ENCODE data around the gene ERVV-1. TPM values are rescaled to one million over a fixed set of nuclear protein-coding genes. Genes with fewer than 3 reads are reported as not detected.

Gene ERVV-1
- total and polyA plus RNA-seq, 2 of the 13 experiments (the other 11 are each of a cell fraction or from before 2014, with no cell fraction given): not detected

DNA sequence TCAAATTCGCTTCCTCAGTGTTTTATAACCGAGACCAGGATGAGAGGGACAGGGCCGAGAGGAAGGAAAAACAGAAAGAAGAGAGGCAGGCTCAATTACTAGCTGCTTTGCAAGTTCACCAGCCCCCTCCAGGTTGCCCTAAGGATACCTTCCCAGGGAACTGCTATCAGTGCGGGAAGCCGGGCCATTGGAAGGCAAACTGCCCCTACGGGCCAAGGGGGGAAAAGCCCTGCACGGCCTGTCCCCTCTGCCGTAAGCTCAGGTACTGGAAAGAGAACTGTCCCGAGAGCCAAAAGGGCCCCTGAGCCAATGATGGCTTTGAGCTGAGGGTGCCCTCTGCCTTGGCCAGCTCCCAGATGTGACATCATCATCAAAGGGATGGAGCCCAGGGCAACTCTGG lies 3.2 kb upstream of the ERVV-1 start (continued):
- TF ChIP-seq, protein P1, sequence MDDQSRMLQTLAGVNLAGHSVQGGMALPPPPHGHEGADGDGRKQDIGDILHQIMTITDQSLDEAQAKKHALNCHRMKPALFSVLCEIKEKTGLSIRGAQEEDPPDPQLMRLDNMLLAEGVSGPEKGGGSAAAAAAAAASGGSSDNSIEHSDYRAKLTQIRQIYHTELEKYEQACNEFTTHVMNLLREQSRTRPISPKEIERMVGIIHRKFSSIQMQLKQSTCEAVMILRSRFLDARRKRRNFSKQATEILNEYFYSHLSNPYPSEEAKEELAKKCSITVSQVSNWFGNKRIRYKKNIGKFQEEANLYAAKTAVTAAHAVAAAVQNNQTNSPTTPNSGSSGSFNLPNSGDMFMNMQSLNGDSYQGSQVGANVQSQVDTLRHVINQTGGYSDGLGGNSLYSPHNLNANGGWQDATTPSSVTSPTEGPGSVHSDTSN (CRISPR knock-in tag; IDR thresholded peaks at IDR 0.05; ENCODE audit: borderline replicate concordance): no peak
- TF ChIP-seq, protein P2, sequence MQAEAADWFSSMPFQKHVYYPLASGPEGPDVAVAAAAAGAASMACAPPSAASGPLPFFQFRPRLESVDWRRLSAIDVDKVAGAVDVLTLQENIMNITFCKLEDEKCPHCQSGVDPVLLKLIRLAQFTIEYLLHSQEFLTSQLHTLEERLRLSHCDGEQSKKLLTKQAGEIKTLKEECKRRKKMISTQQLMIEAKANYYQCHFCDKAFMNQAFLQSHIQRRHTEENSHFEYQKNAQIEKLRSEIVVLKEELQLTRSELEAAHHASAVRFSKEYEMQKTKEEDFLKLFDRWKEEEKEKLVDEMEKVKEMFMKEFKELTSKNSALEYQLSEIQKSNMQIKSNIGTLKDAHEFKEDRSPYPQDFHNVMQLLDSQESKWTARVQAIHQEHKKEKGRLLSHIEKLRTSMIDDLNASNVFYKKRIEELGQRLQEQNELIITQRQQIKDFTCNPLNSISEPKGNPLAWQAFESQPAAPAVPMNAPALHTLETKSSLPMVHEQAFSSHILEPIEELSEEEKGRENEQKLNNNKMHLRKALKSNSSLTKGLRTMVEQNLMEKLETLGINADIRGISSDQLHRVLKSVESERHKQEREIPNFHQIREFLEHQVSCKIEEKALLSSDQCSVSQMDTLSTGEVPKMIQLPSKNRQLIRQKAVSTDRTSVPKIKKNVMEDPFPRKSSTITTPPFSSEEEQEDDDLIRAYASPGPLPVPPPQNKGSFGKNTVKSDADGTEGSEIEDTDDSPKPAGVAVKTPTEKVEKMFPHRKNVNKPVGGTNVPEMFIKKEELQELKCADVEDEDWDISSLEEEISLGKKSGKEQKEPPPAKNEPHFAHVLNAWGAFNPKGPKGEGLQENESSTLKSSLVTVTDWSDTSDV (CRISPR knock-in tag; IDR thresholded peaks at IDR 0.05): no peak
- TF ChIP-seq, protein P3, sequence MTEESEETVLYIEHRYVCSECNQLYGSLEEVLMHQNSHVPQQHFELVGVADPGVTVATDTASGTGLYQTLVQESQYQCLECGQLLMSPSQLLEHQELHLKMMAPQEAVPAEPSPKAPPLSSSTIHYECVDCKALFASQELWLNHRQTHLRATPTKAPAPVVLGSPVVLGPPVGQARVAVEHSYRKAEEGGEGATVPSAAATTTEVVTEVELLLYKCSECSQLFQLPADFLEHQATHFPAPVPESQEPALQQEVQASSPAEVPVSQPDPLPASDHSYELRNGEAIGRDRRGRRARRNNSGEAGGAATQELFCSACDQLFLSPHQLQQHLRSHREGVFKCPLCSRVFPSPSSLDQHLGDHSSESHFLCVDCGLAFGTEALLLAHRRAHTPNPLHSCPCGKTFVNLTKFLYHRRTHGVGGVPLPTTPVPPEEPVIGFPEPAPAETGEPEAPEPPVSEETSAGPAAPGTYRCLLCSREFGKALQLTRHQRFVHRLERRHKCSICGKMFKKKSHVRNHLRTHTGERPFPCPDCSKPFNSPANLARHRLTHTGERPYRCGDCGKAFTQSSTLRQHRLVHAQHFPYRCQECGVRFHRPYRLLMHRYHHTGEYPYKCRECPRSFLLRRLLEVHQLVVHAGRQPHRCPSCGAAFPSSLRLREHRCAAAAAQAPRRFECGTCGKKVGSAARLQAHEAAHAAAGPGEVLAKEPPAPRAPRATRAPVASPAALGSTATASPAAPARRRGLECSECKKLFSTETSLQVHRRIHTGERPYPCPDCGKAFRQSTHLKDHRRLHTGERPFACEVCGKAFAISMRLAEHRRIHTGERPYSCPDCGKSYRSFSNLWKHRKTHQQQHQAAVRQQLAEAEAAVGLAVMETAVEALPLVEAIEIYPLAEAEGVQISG (CRISPR knock-in tag; IDR thresholded peaks at IDR 0.05): no peak
- TF ChIP-seq KDM4B (CRISPR knock-in tag; IDR thresholded peaks at IDR 0.05): no peak

DNA sequence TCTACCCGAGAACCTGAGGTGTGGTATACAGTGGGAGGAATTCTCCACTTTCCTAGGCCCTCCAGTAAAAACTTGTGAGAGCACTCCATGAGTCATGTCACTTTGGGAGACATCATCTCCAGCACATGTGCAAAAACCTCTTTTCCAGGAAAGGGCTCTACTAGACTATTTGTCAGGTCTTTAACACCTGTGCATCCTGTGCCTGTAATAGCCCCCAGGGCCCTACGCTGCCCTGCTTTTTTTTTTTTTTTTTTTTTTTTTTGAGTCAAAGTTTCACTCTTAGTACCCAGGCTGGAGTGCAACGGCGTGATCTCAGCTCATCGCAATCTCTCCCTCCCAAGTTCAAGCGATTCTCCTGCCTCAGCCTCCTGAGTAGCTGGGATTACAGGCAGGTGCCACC lies 1.7 kb upstream of the ERVV-1 start:
- Histone ChIP-seq H3K79me2 (ENCODE audit: insufficient read depth, low read length) (no peaks in the 10 kb centered on the region), H3K36me3 (replicated peaks in 1 of 2; ENCODE audit: control insufficient read depth in 1 of 2, insufficient read depth in 2 of 2, low read length in 2 of 2) (no peaks in the 10 kb centered on the region), H4K20me1 (ENCODE audit: insufficient read depth, low read length) (no peaks in the 10 kb centered on the region), H3K27me3 (ENCODE audit: control insufficient read depth in 1 of 2, insufficient read depth in 2 of 2, low read length in 2 of 2) (peaks cover 0 to 19% of the 10 kb centered on the region in 2 experiments; a peak in 1 of 5 replicates), H3K9ac (ENCODE audit: insufficient read depth, low read depth, low read length) (no peak overlapping the region), H3K4me3 (replicated peaks in 1 of 3; ENCODE audit: insufficient read depth in 1 of 3, low read depth in 2 of 3, low read length in 3 of 3) (no peak overlapping the region), H3K27ac (ENCODE audit: extremely low read length, insufficient read depth, low read length) (no peak overlapping the region), H2AFZ (ENCODE audit: low read length) (no peak overlapping the region), H3K9me3 (ENCODE audit: low read length) (peaks cover 44% of the 10 kb centered on the region; the same call in 1 of the 2 replicates), H3K4me2 (ENCODE audit: low read depth, low read length) (no peak overlapping the region), H3K4me1 (ENCODE audit: insufficient read depth, low read length) (no peaks in the 10 kb centered on the region)
- BruUV-seq (replicated peaks): no TSS peak
- WGBS (ENCODE audit: low lambda C conversion rate): 47% methylated on average over 6 of the region's 6 CpGs
- ChIA-PET CTCF (ENCODE audit: low intra/inter-chr PET ratio, low total read pairs) (no interaction called here), POLR2A (no interaction called here)
- in situ Hi-C loops (cut with HindIII; ENCODE audit: extremely low pct_ligation_motif_present, low pct_unique_long_range_greater_than_20kb): no loop called here
- FAIRE-seq (no peak), ATAC-seq (no peak), DNase-seq (ENCODE audit: low spot score) (no peak)
- intact Hi-C loops (cut with micrococcal nuclease; ENCODE audit: unreplicated experiment): no loop called here
- TF ChIP-seq PAF1 (CRISPR knock-in tag; IDR thresholded peaks at IDR 0.05) (no peak), RELA (CRISPR knock-in tag; IDR thresholded peaks at IDR 0.05) (no peak), TGIF2 (CRISPR knock-in tag; IDR thresholded peaks at IDR 0.05) (no peak), ZNF143 (CRISPR knock-in tag; IDR thresholded peaks at IDR 0.05) (no peak), ZFAT (CRISPR knock-in tag; conservative IDR thresholded peaks at IDR 0.05) (no peak)
- TF ChIP-seq, protein P4, sequence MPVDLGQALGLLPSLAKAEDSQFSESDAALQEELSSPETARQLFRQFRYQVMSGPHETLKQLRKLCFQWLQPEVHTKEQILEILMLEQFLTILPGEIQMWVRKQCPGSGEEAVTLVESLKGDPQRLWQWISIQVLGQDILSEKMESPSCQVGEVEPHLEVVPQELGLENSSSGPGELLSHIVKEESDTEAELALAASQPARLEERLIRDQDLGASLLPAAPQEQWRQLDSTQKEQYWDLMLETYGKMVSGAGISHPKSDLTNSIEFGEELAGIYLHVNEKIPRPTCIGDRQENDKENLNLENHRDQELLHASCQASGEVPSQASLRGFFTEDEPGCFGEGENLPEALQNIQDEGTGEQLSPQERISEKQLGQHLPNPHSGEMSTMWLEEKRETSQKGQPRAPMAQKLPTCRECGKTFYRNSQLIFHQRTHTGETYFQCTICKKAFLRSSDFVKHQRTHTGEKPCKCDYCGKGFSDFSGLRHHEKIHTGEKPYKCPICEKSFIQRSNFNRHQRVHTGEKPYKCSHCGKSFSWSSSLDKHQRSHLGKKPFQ (CRISPR knock-in tag; IDR thresholded peaks at IDR 0.05; ENCODE audit: insufficient replicate concordance): no peak
- TF ChIP-seq, protein P5, sequence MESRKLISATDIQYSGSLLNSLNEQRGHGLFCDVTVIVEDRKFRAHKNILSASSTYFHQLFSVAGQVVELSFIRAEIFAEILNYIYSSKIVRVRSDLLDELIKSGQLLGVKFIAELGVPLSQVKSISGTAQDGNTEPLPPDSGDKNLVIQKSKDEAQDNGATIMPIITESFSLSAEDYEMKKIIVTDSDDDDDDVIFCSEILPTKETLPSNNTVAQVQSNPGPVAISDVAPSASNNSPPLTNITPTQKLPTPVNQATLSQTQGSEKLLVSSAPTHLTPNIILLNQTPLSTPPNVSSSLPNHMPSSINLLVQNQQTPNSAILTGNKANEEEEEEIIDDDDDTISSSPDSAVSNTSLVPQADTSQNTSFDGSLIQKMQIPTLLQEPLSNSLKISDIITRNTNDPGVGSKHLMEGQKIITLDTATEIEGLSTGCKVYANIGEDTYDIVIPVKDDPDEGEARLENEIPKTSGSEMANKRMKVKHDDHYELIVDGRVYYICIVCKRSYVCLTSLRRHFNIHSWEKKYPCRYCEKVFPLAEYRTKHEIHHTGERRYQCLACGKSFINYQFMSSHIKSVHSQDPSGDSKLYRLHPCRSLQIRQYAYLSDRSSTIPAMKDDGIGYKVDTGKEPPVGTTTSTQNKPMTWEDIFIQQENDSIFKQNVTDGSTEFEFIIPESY (CRISPR knock-in tag; IDR thresholded peaks at IDR 0.05): no peak
- TF ChIP-seq, protein P6, sequence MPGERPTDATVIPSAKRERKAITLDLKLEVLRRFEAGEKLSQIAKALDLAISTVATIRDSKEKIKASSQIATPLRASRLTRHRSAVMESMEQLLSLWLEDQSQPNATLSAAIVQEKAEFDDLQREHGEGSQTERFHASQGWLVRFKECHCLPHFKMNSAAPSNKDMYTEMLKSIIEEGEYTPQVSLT (CRISPR knock-in tag; IDR thresholded peaks at IDR 0.05; ENCODE audit: borderline replicate concordance, low read depth): no peak
